ENCODE data around the gene EPAS1. TPM values are rescaled to one million over a fixed set of nuclear protein-coding genes. Genes with fewer than 3 reads are reported as not detected.
A peak's percentile ranks its signal among the peaks of the same experiment; 100 is the strongest.

The EPAS1 gene
- total and polyA plus RNA-seq, 4 donors = 26.2 to 193 (median 61.1) TPM

- Histone ChIP-seq H3K9ac (ENCODE audit: low read depth in 1 of 2, low read length in 2 of 2) (no peak overlapping the region), H3K27me3 (ENCODE audit: control insufficient read depth in 4 of 4, insufficient read depth in 4 of 4, low read length in 3 of 4) (no peaks in the 10 kb centered on the region), H3K4me3 (ENCODE audit: low read depth in 1 of 3, low read length in 3 of 3) (no peak overlapping the region), H3K4me1 (ENCODE audit: control insufficient read depth in 4 of 4, insufficient read depth in 4 of 4, low read length in 3 of 4) (no peaks in the 10 kb centered on the region), H3K36me3 (ENCODE audit: control insufficient read depth in 4 of 4, insufficient read depth in 3 of 4, low read depth in 1 of 4, low read length in 3 of 4) (peaks cover 36 to 99% (median 89%) of the 10 kb centered on the region in 4 donors), H3K27ac (ENCODE audit: low read depth in 1 of 2, low read length in 2 of 2) (peak overlapping the region in 1 of 2 donors; percentile 16), H3K9me3 (ENCODE audit: control insufficient read depth in 4 of 4, low read length in 3 of 4) (no peaks in the 10 kb centered on the region)
- no peak for DNase-seq (ENCODE audit: low spot score)
- TF ChIP-seq TAF1 (conservative IDR thresholded peaks at IDR 0.05) (no peak), NR2F2 (IDR thresholded peaks at IDR 0.05) (no peak), ATF3 (IDR thresholded peaks at IDR 0.05) (no peak), RAD21 (IDR thresholded peaks at IDR 0.05) (no peak), ZBTB33 (IDR thresholded peaks at IDR 0.05) (no peak), YY1 (IDR thresholded peaks at IDR 0.05) (no peak), JUND (IDR thresholded peaks at IDR 0.05) (no peak), HNF4G (IDR thresholded peaks at IDR 0.05) (no peak)
- 81% methylated on average over 7 of the region's 7 CpGs for WGBS
Observed at GRCh38 chr2:46376586-46376985, 79.4 kb downstream of the EPAS1 start.

- Histone ChIP-seq H3K9ac (ENCODE audit: low read depth in 1 of 2, low read length in 2 of 2) (no peak overlapping the region), H3K36me3 (ENCODE audit: control insufficient read depth in 4 of 4, insufficient read depth in 3 of 4, low read depth in 1 of 4, low read length in 3 of 4) (peaks cover 39 to 98% (median 86%) of the 10 kb centered on the region in 4 donors), H3K9me3 (ENCODE audit: control insufficient read depth in 4 of 4, low read length in 3 of 4) (no peaks in the 10 kb centered on the region), H3K4me3 (ENCODE audit: low read depth in 1 of 3, low read length in 3 of 3) (no peak overlapping the region), H3K27ac (ENCODE audit: low read depth in 1 of 2, low read length in 2 of 2) (peak overlapping the region; percentile 16 to 40), H3K4me1 (ENCODE audit: control insufficient read depth in 4 of 4, insufficient read depth in 4 of 4, low read length in 3 of 4) (no peaks in the 10 kb centered on the region), H3K27me3 (ENCODE audit: control insufficient read depth in 4 of 4, insufficient read depth in 4 of 4, low read length in 3 of 4) (no peaks in the 10 kb centered on the region)
- 78% methylated on average over 12 of the region's 12 CpGs for WGBS
- no peak for DNase-seq (ENCODE audit: low spot score)
- TF ChIP-seq GABPA (IDR thresholded peaks at IDR 0.05 in 1 of 2, conservative IDR thresholded peaks at IDR 0.05 in 1 of 2) = no peak
- TF ChIP-seq HNF4G (IDR thresholded peaks at IDR 0.05) = no peak
- TF ChIP-seq RAD21 (IDR thresholded peaks at IDR 0.05) = no peak
Observed at GRCh38 chr2:46377101-46377581, 79.9 kb downstream of the EPAS1 start.

GRCh38 chr2:46377666-46378560 is 80.7 kb downstream of the EPAS1 start:
- Histone ChIP-seq H3K27ac (ENCODE audit: low read depth in 1 of 2, low read length in 2 of 2) (peak overlapping the region; percentile 40 to 43), H3K9me3 (ENCODE audit: control insufficient read depth in 4 of 4, low read length in 3 of 4) (no peaks in the 10 kb centered on the region), H3K27me3 (ENCODE audit: control insufficient read depth in 4 of 4, insufficient read depth in 4 of 4, low read length in 3 of 4) (no peaks in the 10 kb centered on the region), H3K4me1 (ENCODE audit: control insufficient read depth in 4 of 4, insufficient read depth in 4 of 4, low read length in 3 of 4) (no peaks in the 10 kb centered on the region), H3K9ac (ENCODE audit: low read depth in 1 of 2, low read length in 2 of 2) (no peak overlapping the region), H3K36me3 (ENCODE audit: control insufficient read depth in 4 of 4, insufficient read depth in 3 of 4, low read depth in 1 of 4, low read length in 3 of 4) (peaks cover 39 to 98% (median 86%) of the 10 kb centered on the region in 4 donors), H3K4me3 (ENCODE audit: low read depth in 1 of 3, low read length in 3 of 3) (no peak overlapping the region)
- no peak for TF ChIP-seq FOXA1 (IDR thresholded peaks at IDR 0.05)
- no peak for TF ChIP-seq HNF4G (IDR thresholded peaks at IDR 0.05)
- TF ChIP-seq YY1 (IDR thresholded peaks at IDR 0.05) = no peak
- TF ChIP-seq SP1 (IDR thresholded peaks at IDR 0.05) = no peak
- TF ChIP-seq MAX (IDR thresholded peaks at IDR 0.05) = no peak
- no peak for TF ChIP-seq EGR1 (IDR thresholded peaks at IDR 0.05; ENCODE audit: low read depth in 2 of 2)
- no peak for TF ChIP-seq REST (IDR thresholded peaks at IDR 0.05)
- no peak for TF ChIP-seq ATF3 (IDR thresholded peaks at IDR 0.05)
- no peak for TF ChIP-seq CTCF (IDR thresholded peaks at IDR 0.05; ENCODE audit: low read depth, low read length, missing input control)
- TF ChIP-seq RAD21 (IDR thresholded peaks at IDR 0.05) = no peak
- TF ChIP-seq TAF1 (conservative IDR thresholded peaks at IDR 0.05) = no peak
- no peak for DNase-seq (ENCODE audit: low spot score)
- 90% methylated on average over 16 of the region's 16 CpGs for WGBS

All from liver (tissue), 9 donors.